Umbilical cord (tissue), 2 donors: ENCODE results near the gene OR3A2. TPM values are rescaled to one million over a fixed set of nuclear protein-coding genes. Genes with fewer than 3 reads are reported as not detected.
"Not testable (repeated sequence)": the region's sequence is repeated elsewhere in the genome, so short reads cannot be mapped to it uniquely, and the experiment has no call there.

ENCODE experiments used
- DNase-seq: peaks from one replicate; pipeline ENCODE4 v3.0.0-alpha.2; 2015; ENCODE audit warnings: low spot score
- total RNA-seq: library from RNA; depleted of rRNA; stranded (reverse); fragments of >200 nt; gene quantifications from one replicate; pipeline ENCODE4 v1.2.3, GENCODE V29; 2014; ENCODE audit warnings: low replicate concordance; ENCODE audit not compliant: insufficient read depth

OR3A2 gene
- total RNA-seq, 1 donor from 2014 or later, result not detected

- not testable (repeated sequence) for DNase-seq
Measured at GRCh38 chr17:3293548-3293947, 92.6 kb downstream of the OR3A2 start.

- no peak for DNase-seq
Measured at GRCh38 chr17:3282901-3283300, 103.2 kb downstream of the OR3A2 start.

GRCh38 chr17:3276126-3276525 is 110.0 kb downstream of the OR3A2 start:
- DNase-seq, result no peak

- DNase-seq, result no peak
Measured at GRCh38 chr17:3271072-3271848, 114.8 kb downstream of the OR3A2 start.

- no peak for DNase-seq
Measured at GRCh38 chr17:3260600-3260999, 125.5 kb downstream of the OR3A2 start.

- DNase-seq, result no peak
Measured at GRCh38 chr17:3260163-3260562, 125.9 kb downstream of the OR3A2 start.

- DNase-seq, result no peak
Measured at GRCh38 chr17:3256575-3256974, 129.5 kb downstream of the OR3A2 start.

GRCh38 chr17:3249013-3249412 is 137.1 kb downstream of the OR3A2 start:
- DNase-seq, result not testable (repeated sequence)

- not testable (repeated sequence) for DNase-seq
Measured at GRCh38 chr17:3244841-3245240, 141.3 kb downstream of the OR3A2 start.

- not testable (repeated sequence) for DNase-seq
Measured at GRCh38 chr17:3241044-3241443, 145.1 kb downstream of the OR3A2 start.

GRCh38 chr17:3238685-3239084 is 147.4 kb downstream of the OR3A2 start:
- DNase-seq, result not testable (repeated sequence)

GRCh38 chr17:3232300-3232699 is 153.8 kb downstream of the OR3A2 start:
- not testable (repeated sequence) for DNase-seq

Other genes with a start within 250 kb of the OR3A2 start
- 2.6 TPM for gene OR1A2, start 188.8 kb downstream of the OR3A2 start, total RNA-seq
- gene OR1A1, start 178.6 kb downstream of the OR3A2 start, total RNA-seq, result 5.5 TPM
- gene OR3A1, start 87.9 kb downstream of the OR3A2 start, total RNA-seq, result 0.48 TPM
- gene OR1E1, start 12.1 kb upstream of the OR3A2 start, total RNA-seq, result not detected
- gene OR3A3, start 25.1 kb upstream of the OR3A2 start, total RNA-seq, result 5.3 TPM
- gene OR1E2, start 47.5 kb upstream of the OR3A2 start, total RNA-seq, result 1.2 TPM
- gene SPATA22, start 85.5 kb upstream of the OR3A2 start, total RNA-seq, result 1.2 TPM
- gene ASPA, start 89.7 kb upstream of the OR3A2 start, total RNA-seq, result 6.3 TPM
- gene TRPV3, start 171.5 kb upstream of the OR3A2 start, total RNA-seq, result 8.9 TPM
- gene TRPV1, start 223.1 kb upstream of the OR3A2 start, total RNA-seq, result 25.5 TPM
- 9.4 TPM for gene SHPK, start 249.9 kb upstream of the OR3A2 start, total RNA-seq